ENCODE results near the gene AMH. TPM values are rescaled to one million over a fixed set of nuclear protein-coding genes. Genes with fewer than 3 reads are reported as not detected.

AMH gene
- total RNA-seq, 1 donor from 2014 or later, result not detected

GRCh38 chr19:2239173-2239572 is 9.9 kb upstream of the AMH start:
- Histone ChIP-seq H3K36me3 (ENCODE audit: control insufficient read depth, insufficient read depth, low read length) (no peaks in the 10 kb centered on the region), H3K4me3 (ENCODE audit: low read depth, low read length) (peak overlapping the region; percentile 27), H3K27me3 (ENCODE audit: control insufficient read depth, insufficient read depth, low read length) (no peaks in the 10 kb centered on the region)
- no peak for TF ChIP-seq CTCF (IDR thresholded peaks at IDR 0.05; ENCODE audit: insufficient read depth, low read length, poor library complexity, severe bottlenecking)
- no peak for DNase-seq (ENCODE audit: low read depth)

GRCh38 chr19:2239771-2240770 is 9.1 kb upstream of the AMH start:
- no peak for DNase-seq (ENCODE audit: low read depth)
- H3K4me3 ChIP-seq (ENCODE audit: low read depth, low read length), result peak overlapping the region; percentile 27
- no peaks in the 10 kb centered on the region for H3K36me3 ChIP-seq (ENCODE audit: control insufficient read depth, insufficient read depth, low read length)
- TF ChIP-seq CTCF (IDR thresholded peaks at IDR 0.05; ENCODE audit: insufficient read depth, low read length, poor library complexity, severe bottlenecking), result no peak
- H3K27me3 ChIP-seq (ENCODE audit: control insufficient read depth, insufficient read depth, low read length), result no peaks in the 10 kb centered on the region

- Histone ChIP-seq H3K36me3 (ENCODE audit: control insufficient read depth, insufficient read depth, low read length) (no peaks in the 10 kb centered on the region), H3K4me3 (ENCODE audit: low read depth, low read length) (no peak overlapping the region), H3K27me3 (ENCODE audit: control insufficient read depth, insufficient read depth, low read length) (no peaks in the 10 kb centered on the region)
- no peak for DNase-seq (ENCODE audit: low read depth)
- no peak for TF ChIP-seq CTCF (IDR thresholded peaks at IDR 0.05; ENCODE audit: insufficient read depth, low read length, poor library complexity, severe bottlenecking)
Observed at GRCh38 chr19:2240881-2241760, 8.0 kb upstream of the AMH start.

GRCh38 chr19:2242092-2242537 is 7.0 kb upstream of the AMH start:
- DNase-seq (ENCODE audit: low read depth), result no peak
- Histone ChIP-seq H3K36me3 (ENCODE audit: control insufficient read depth, insufficient read depth, low read length) (no peaks in the 10 kb centered on the region), H3K27me3 (ENCODE audit: control insufficient read depth, insufficient read depth, low read length) (no peaks in the 10 kb centered on the region), H3K4me3 (ENCODE audit: low read depth, low read length) (no peak overlapping the region)
- no peak for TF ChIP-seq CTCF (IDR thresholded peaks at IDR 0.05; ENCODE audit: insufficient read depth, low read length, poor library complexity, severe bottlenecking)

GRCh38 chr19:2242816-2243215 is 6.3 kb upstream of the AMH start:
- H3K36me3 ChIP-seq (ENCODE audit: control insufficient read depth, insufficient read depth, low read length), result no peaks in the 10 kb centered on the region
- DNase-seq (ENCODE audit: low read depth), result no peak
- TF ChIP-seq CTCF (IDR thresholded peaks at IDR 0.05; ENCODE audit: insufficient read depth, low read length, poor library complexity, severe bottlenecking), result no peak

More at GRCh38 chr19:2242816-2243215, 6.3 kb upstream of the AMH start:
- no peak overlapping the region for H3K4me3 ChIP-seq (ENCODE audit: low read depth, low read length)
- H3K27me3 ChIP-seq (ENCODE audit: control insufficient read depth, insufficient read depth, low read length), result no peaks in the 10 kb centered on the region
